ENCODE data around the gene PRAMEF6.
"Not testable (repeated sequence)": the region's sequence is repeated elsewhere in the genome, so short reads cannot be mapped to it uniquely, and the experiment has no call there.

Gene PRAMEF6
- total RNA-seq = 0 to 0.03 (median 0) reads per million in 18 experiments

GRCh38 chr1:12947480-12947879 is at the start of gene PRAMEF6:
PRAMEF6 (minus strand) TSS chr1:12947580; CDS start chr1:12942518, 5,062 bp downstream.
- DNase-seq = not testable (repeated sequence)

- DNase-seq = not testable (repeated sequence)
Measured at GRCh38 chr1:12924368-12924767, 23.0 kb downstream of the PRAMEF6 start.

DNA sequence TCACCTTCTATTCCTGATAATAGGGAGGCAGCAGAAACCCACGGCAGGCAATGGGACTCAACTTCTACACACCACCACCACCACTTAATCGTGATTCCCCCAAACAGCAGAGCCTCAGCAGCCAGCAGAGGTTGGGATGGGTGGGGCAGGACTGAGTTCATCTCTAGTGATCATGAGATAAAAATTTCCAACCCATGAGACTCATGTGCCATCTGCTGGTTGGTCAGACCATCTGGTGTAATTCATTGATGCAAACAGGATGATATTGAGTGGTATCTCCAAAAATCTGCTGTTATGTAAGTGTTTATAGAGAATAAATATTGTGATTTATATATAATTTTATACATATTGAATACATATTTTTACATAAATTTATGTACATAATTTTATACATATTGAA is 25.6 kb downstream of the PRAMEF6 start:
- DNase-seq = not testable (repeated sequence)

- DNase-seq = not testable (repeated sequence)
Measured at GRCh38 chr1:12916310-12916709, 31.1 kb downstream of the PRAMEF6 start, which contains the start of gene PRAMEF7. PRAMEF7 (plus strand) TSS chr1:12916610; CDS start chr1:12917693, 1,083 bp downstream.

DNA sequence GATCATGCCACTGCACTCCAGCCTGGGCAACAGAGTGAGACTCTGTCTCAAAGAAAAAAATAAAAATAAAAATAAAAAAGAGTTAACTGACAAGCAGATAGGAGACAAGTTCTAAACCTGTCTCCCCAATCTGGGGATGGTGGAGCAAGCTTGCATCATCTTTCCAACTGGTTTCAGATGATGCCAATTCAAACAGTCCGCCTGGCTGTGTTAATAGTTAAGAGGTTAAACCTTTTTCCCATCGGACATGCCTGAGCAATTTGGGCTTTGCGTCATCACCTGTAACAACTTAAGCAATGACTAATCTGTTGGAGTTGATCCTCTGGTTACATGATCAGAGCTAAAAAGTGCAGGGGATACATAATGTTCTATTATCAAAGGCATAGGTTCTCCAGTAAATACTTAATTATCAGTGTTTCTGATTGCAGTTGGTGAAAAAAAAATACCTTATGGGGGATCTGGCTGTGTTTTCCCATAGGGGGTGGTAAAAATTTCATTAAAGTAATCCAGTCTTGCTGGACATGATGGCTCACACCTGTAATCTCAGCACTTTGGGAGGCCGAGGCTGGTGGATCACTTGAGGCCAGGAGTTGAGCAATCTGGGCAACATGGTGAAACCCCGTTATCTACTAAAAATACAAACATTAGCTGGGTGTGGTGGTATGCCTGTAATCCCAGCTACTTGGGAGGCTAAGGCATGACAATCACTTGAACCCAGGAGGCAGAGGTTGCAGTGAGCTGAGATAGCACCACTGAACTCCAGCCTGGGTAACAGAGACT is 43.4 kb downstream of the PRAMEF6 start:
- DNase-seq = not testable (repeated sequence)

DNA sequence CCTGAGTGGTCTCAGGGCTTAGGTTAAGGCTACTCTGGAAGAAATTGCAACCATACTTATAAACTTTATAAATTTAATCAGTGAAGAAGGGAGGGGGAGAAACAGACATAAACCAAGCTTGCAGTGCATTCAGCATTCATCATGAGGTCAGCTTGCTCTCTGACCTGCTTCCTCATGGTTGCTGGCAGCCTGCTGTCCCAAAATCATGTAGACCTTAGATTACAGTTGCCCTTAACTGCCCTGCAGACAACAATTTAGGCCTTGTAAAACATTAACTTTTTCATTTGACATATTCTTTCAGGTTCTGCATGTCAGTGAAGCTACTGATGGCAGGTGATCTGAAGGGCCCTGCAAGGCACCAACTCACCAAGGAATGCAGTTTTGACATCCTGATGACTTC is 48.2 kb downstream of the PRAMEF6 start:
- DNase-seq = not testable (repeated sequence)

GRCh38 chr1:12898170-12898569 is 49.2 kb downstream of the PRAMEF6 start, which contains the start of gene PRAMEF10:
PRAMEF10 (minus strand) TSS chr1:12898270; CDS start chr1:12895847, 2,423 bp downstream.
- DNase-seq = not testable (repeated sequence)

Measured in inflammatory macrophage (primary cell).